SK-N-SH (cell line): Measurements from ENCODE around the gene SNCA. TPM values are rescaled to one million over a fixed set of nuclear protein-coding genes. Genes with fewer than 3 reads are reported as not detected.
A peak's percentile ranks its signal among the peaks of the same experiment; 100 is the strongest.

ENCODE experiments used
- CTCF ChIA-PET: fragments of 300-600, 350-600 bp; formaldehyde crosslinking; extraction: SDS; loops from one replicate; lab custom pipeline; 2021; lab: Yijun Ruan, JAX
- POLR2A ChIA-PET: fragments of 350-600 bp; sonication (Branson Sonifier 250); formaldehyde crosslinking; extraction: SDS; loops from one replicate; lab custom pipeline; 2020; ENCODE audit warnings: antibody characterized with exemption, inconsistent platforms; lab: Yijun Ruan, JAX
- DNase-seq: peaks from one replicate; pipeline ENCODE4 v3.0.0; 2012
- H2AFZ ChIP-seq: fragments of 200-600 bp; sonication (generic); 2 replicates; pipeline ENCODE4 v1.8.1; 2016; ENCODE audit warnings: antibody characterized with exemption, mild to moderate bottlenecking, low read depth
- H3F3A ChIP-seq: fragments of 200-600 bp; sonication (generic); replicated peaks from 2 replicates; pipeline ENCODE3; 2016; ENCODE audit warnings: antibody characterized with exemption, mild to moderate bottlenecking; ENCODE audit not compliant: insufficient read depth
- H3K27ac ChIP-seq, 2 experiments: fragments of 200-500 bp in 1 of 2; fragments of 200-600 bp in 1 of 2; sonication (Bioruptor generic) in 1 of 2; sonication (generic), shearing (Covaris generic) in 1 of 2; 2 replicates each; pipeline versions ENCODE4 v1.5.1 to v1.6.1; 2014 to 2016; ENCODE audit warnings: low read depth in 2 of 2, inconsistent platforms in 1 of 2, low read length in 1 of 2, mild to moderate bottlenecking in 1 of 2, mixed read lengths in 1 of 2
- H3K27me3 ChIP-seq: fragments of 200-600 bp; sonication (generic), shearing (Covaris generic); 2 replicates; pipeline ENCODE4 v1.6.1; 2016; ENCODE audit warnings: mixed run types; ENCODE audit not compliant: insufficient read depth
- H3K36me3 ChIP-seq, 2 experiments: fragments of 200-500 bp in 1 of 2; fragments of 200-600 bp in 1 of 2; sonication (Bioruptor generic) in 1 of 2; sonication (generic) in 1 of 2; replicated peaks in 1 of 2; 2 replicates each; pipeline versions ENCODE3 to v1.5.1; 2014 to 2016; ENCODE audit warnings: low read length in 1 of 2, mild to moderate bottlenecking in 1 of 2; ENCODE audit not compliant: insufficient read depth in 2 of 2, control insufficient read depth in 1 of 2
- H3K4me1 ChIP-seq, 2 experiments: fragments of 200-500 bp in 1 of 2; fragments of 200-600 bp in 1 of 2; sonication (Bioruptor generic) in 1 of 2; sonication (generic), shearing (Covaris generic) in 1 of 2; 2 replicates each; pipeline versions ENCODE4 v1.5.1 to v1.6.1; 2014 to 2016; ENCODE audit warnings: low read depth in 1 of 2, low read length in 1 of 2, mixed run types in 1 of 2; ENCODE audit not compliant: insufficient read depth in 2 of 2, control insufficient read depth in 1 of 2
- H3K4me2 ChIP-seq: fragments of 200-600 bp; sonication (generic), shearing (Covaris generic); 2 replicates; pipeline ENCODE4 v1.6.1; 2017; ENCODE audit warnings: mixed run types
- H3K4me3 ChIP-seq, 2 experiments: fragments of 200-500 bp in 1 of 2; fragments of 200-600 bp in 1 of 2; sonication (Bioruptor generic) in 1 of 2; sonication (generic), shearing (Covaris generic) in 1 of 2; 2 replicates each; pipeline versions ENCODE4 v1.5.1 to v1.8.1; 2014 to 2016; ENCODE audit warnings: low read depth in 2 of 2, inconsistent platforms in 1 of 2, low read length in 1 of 2, mild to moderate bottlenecking in 1 of 2, mixed read lengths in 1 of 2, moderate library complexity in 1 of 2
- H3K79me2 ChIP-seq: fragments of 200-600 bp; sonication (generic); 2 replicates; pipeline ENCODE4 v1.8.1; 2017; ENCODE audit warnings: mild to moderate bottlenecking; ENCODE audit not compliant: insufficient read depth
- H3K9ac ChIP-seq: fragments of 200-600 bp; sonication (generic); 2 replicates; pipeline ENCODE4 v1.6.1; 2017; ENCODE audit warnings: mixed run types
- H3K9me2 ChIP-seq: fragments of 200-600 bp; sonication (generic); 2 replicates; pipeline ENCODE4 v1.6.1; 2017; ENCODE audit warnings: mixed run types
- H3K9me3 ChIP-seq: fragments of 200-600 bp; sonication (generic); 2 replicates; pipeline ENCODE4 v1.6.1; 2017; ENCODE audit warnings: mixed run types, mild to moderate bottlenecking, moderate library complexity
- H4K20me1 ChIP-seq: fragments of 200-600 bp; sonication (generic); 2 replicates; pipeline ENCODE4 v1.6.1; 2017; ENCODE audit warnings: mild to moderate bottlenecking, mixed run types; ENCODE audit not compliant: insufficient read depth
- CHD2 ChIP-seq: fragments of 150-350 bp; IDR thresholded peaks from 2 replicates; pipeline ENCODE4 v1.6.1; 2018; ENCODE audit warnings: low read length; ENCODE audit not compliant: partially characterized antibody
- CTCF ChIP-seq: fragments of 200-600 bp; sonication (generic); IDR thresholded peaks from 2 replicates; pipeline ENCODE4 v1.6.1; 2017; ENCODE audit warnings: antibody characterized with exemption, mild to moderate bottlenecking, moderate library complexity
- ELF1 ChIP-seq: IDR thresholded peaks from 2 replicates; pipeline ENCODE4 v1.4.0; 2012
- FOXJ3 ChIP-seq: sonication (generic); formaldehyde crosslinking; IDR thresholded peaks from 2 replicates; pipeline ENCODE4 v1.5.1; 2020; ENCODE audit warnings: mild to moderate bottlenecking, missing genetic modification reagents
- FOXM1 ChIP-seq: IDR thresholded peaks from 2 replicates; pipeline ENCODE4 v1.4.0; 2012; ENCODE audit warnings: low read depth, mild to moderate bottlenecking
- GABPA ChIP-seq: IDR thresholded peaks from 2 replicates; pipeline ENCODE4 v1.4.0; 2012; ENCODE audit warnings: low read depth, mild to moderate bottlenecking
- GATA2 ChIP-seq: sonication (generic); formaldehyde crosslinking; IDR thresholded peaks from 2 replicates; pipeline ENCODE4 v1.5.0; 2020; ENCODE audit warnings: mild to moderate bottlenecking, missing genetic modification reagents
- JUND ChIP-seq: IDR thresholded peaks from 2 replicates; pipeline ENCODE4 v1.4.0; 2012
- MAX ChIP-seq: IDR thresholded peaks from 2 replicates; pipeline ENCODE4 v1.4.0; 2012; ENCODE audit warnings: low read depth
- MEF2A ChIP-seq: IDR thresholded peaks from 2 replicates; pipeline ENCODE4 v1.4.0; 2012; ENCODE audit warnings: low read depth, borderline replicate concordance
- MXI1 ChIP-seq: IDR thresholded peaks from 2 replicates; pipeline ENCODE4 v1.6.1; 2012; ENCODE audit warnings: mild to moderate bottlenecking, low read depth, low read length, improper control_type of control experiment
- NRF1 ChIP-seq: IDR thresholded peaks from 2 replicates; pipeline ENCODE4 v1.6.1; 2012; ENCODE audit warnings: low read depth, mild to moderate bottlenecking, low read length
- POLR2AphosphoS5 ChIP-seq: IDR thresholded peaks from 2 replicates; pipeline ENCODE4 v1.6.1; 2012; ENCODE audit warnings: low read depth, low read length
- RCOR1 ChIP-seq: fragments of 150-350 bp; IDR thresholded peaks from 2 replicates; pipeline ENCODE4 v1.6.1; 2017; ENCODE audit warnings: antibody characterized with exemption, low read length
- REST ChIP-seq: IDR thresholded peaks from 2 replicates; pipeline ENCODE4 v1.6.1; 2012; ENCODE audit warnings: mild to moderate bottlenecking, low read depth, low read length, moderate library complexity
- RFX5 ChIP-seq: IDR thresholded peaks from 2 replicates; pipeline ENCODE4 v1.6.1; 2012; ENCODE audit warnings: mild to moderate bottlenecking, improper control_type of control experiment, low read length
- RXRA ChIP-seq: IDR thresholded peaks from 2 replicates; pipeline ENCODE4 v1.4.0; 2012; ENCODE audit warnings: low read depth, mild to moderate bottlenecking, borderline replicate concordance
- SIN3A ChIP-seq: IDR thresholded peaks from 2 replicates; pipeline ENCODE4 v1.6.1; 2012; ENCODE audit warnings: low read depth, mild to moderate bottlenecking, low read length, moderate library complexity, borderline replicate concordance
- SMC3 ChIP-seq: IDR thresholded peaks from 2 replicates; pipeline ENCODE4 v1.6.1; 2012; ENCODE audit warnings: low read depth, low read length, improper control_type of control experiment
- TAF1 ChIP-seq: IDR thresholded peaks from 2 replicates; pipeline ENCODE4 v1.6.1; 2012; ENCODE audit warnings: low read depth, mild to moderate bottlenecking, low read length, moderate library complexity, borderline replicate concordance
- TCF12 ChIP-seq: IDR thresholded peaks from 2 replicates; pipeline ENCODE4 v1.4.0; 2012
- TEAD4 ChIP-seq: IDR thresholded peaks from 2 replicates; pipeline ENCODE4 v1.4.0; 2012; ENCODE audit warnings: mild to moderate bottlenecking, borderline replicate concordance; ENCODE audit not compliant: insufficient read depth
- USF1 ChIP-seq: IDR thresholded peaks from 2 replicates; pipeline ENCODE4 v1.4.0; 2012; ENCODE audit warnings: low read depth, borderline replicate concordance
- USF2 ChIP-seq: fragments of 150-350 bp; IDR thresholded peaks from 2 replicates; pipeline ENCODE4 v1.6.1; 2017; ENCODE audit warnings: antibody characterized with exemption, low read length, low read depth, borderline replicate concordance
- YY1 ChIP-seq: IDR thresholded peaks from 2 replicates; pipeline ENCODE4 v1.4.0; 2012; ENCODE audit warnings: low read depth, mild to moderate bottlenecking
- ZBTB33 ChIP-seq: IDR thresholded peaks from 2 replicates; pipeline ENCODE4 v1.4.0; 2012; ENCODE audit warnings: low read depth, borderline replicate concordance
- WGBS: methylation state at CpG from one replicate; pipeline ENCODE4 v1.1.6; 2017; ENCODE audit warnings: low lambda C conversion rate; 5-methylcytosine and 5-hydroxymethylcytosine counted together
- polyA plus RNA-seq, 3 experiments: library from polyadenylated mRNA; depleted of rRNA; stranded (reverse); fragments of >200 nt; gene quantifications; 2 replicates each; pipeline ENCODE4 v1.2.3, GENCODE V29; 2012

Gene SNCA
- polyA plus RNA-seq, 1 of the 3 experiments (the other 2 are of a cell fraction), result 12.9 TPM

GRCh38 chr4:89753601-89754066, 83.3 kb downstream of the SNCA start:
- POLR2A ChIA-PET, result no interaction called here
- CTCF ChIA-PET, result interaction anchor here (1.5 kb wide), 1 partner anchor 45 kb away, joined by 3 read pairs; no protein-coding TSS in a partner anchor
- Histone ChIP-seq H3K9ac (peak overlapping the region; percentile 67; the same call in 1 of the 2 replicates), H3K9me2 (no peaks in the 10 kb centered on the region), H3K36me3 (no peaks in the 10 kb centered on the region), H2AFZ (peak overlapping the region; percentile 89), H3K79me2 (no peaks in the 10 kb centered on the region), H3K4me1 (peaks cover 14 to 19% of the 10 kb centered on the region in 2 experiments; a peak in 3 of 4 replicates), H3F3A (peaks cover 23% of the 10 kb centered on the region), H3K27me3 (no peaks in the 10 kb centered on the region), H3K27ac (peak overlapping the region; percentile 92 to 98), H4K20me1 (no peaks in the 10 kb centered on the region), H3K4me3 (peak overlapping the region in 1 of 2 experiments; percentile 28; a peak in 1 of 4 replicates), H3K4me2 (peak overlapping the region; percentile 76), H3K9me3 (no peaks in the 10 kb centered on the region)
- DNase-seq, result peak; percentile 20
- WGBS, result 1% methylated on average over 5 of the region's 5 CpGs
- TF ChIP-seq FOXM1 (peak; percentile 79; the same call in 1 of the 2 replicates), SMC3 (no peak), NRF1 (no peak), RFX5 (no peak), TEAD4 (peak; percentile 97), TAF1 (no peak), YY1 (no peak), CTCF (no peak), USF2 (no peak), GATA2 (CRISPR knock-in tag) (no peak), RCOR1 (0 out of 2 replicates have a peak, but pooled peaks have one; percentile 0), REST (no peak), MEF2A (peak; percentile 74), JUND (peak; percentile 94), TCF12 (peak; percentile 96), MXI1 (no peak), RXRA (peak; percentile 77; the same call in 1 of the 2 replicates), MAX (peak; percentile 40), CHD2 (no peak), SIN3A (0 out of 2 replicates have a peak, but pooled peaks have one; percentile 40), USF1 (no peak), ELF1 (no peak), ZBTB33 (peak; percentile 61; the same call in 1 of the 2 replicates), GABPA (no peak), POLR2AphosphoS5 (peak; percentile 79; the same call in 1 of the 2 replicates), FOXJ3 (no peak)
